IMR-90 (cell line): ENCODE measurements around the gene OR13A1. TPM values are rescaled to one million over a fixed set of nuclear protein-coding genes. Genes with fewer than 3 reads are reported as not detected.

Experiments used
- ATAC-seq: fragments of 200-7000 bp; cut with Tn5 transposase; 2 replicates; pipeline ENCODE4 v1.9.1; 2020; ENCODE audit warnings: low read depth, mild to moderate bottlenecking, moderate library complexity
- BruUV-seq: library from RNA; stranded (reverse); fragments of 400-500 nt; replicated peaks from 2 replicates; lab custom pipeline; 2021; lab: Mats Ljungman, UMichigan
- CTCF ChIA-PET: fragments of 300-600 bp; formaldehyde crosslinking; extraction: SDS; loops from one replicate; lab custom pipeline; 2021; ENCODE audit warnings: antibody characterized with exemption; lab: Yijun Ruan, JAX
- POLR2A ChIA-PET: fragments of 300-600 bp; sonication (Branson Sonifier 250); formaldehyde crosslinking; loops from one replicate; lab custom pipeline; 2022; ENCODE audit warnings: antibody characterized with exemption; ENCODE audit not compliant: unreplicated experiment; lab: Charles Lee
- DNase-seq: peaks from one replicate; pipeline ENCODE4 v3.0.0; 2013
- H2AFZ ChIP-seq: replicated peaks from 2 replicates; pipeline ENCODE3; 2013; ENCODE audit warnings: low read length, mild to moderate bottlenecking; ENCODE audit not compliant: poor library complexity
- H2AK5ac ChIP-seq: 2 replicates; pipeline ENCODE4 v1.6.1; 2013; ENCODE audit warnings: low read depth, low read length, inconsistent platforms
- H2AK9ac ChIP-seq: replicated peaks from 2 replicates; pipeline ENCODE3; 2013; ENCODE audit warnings: mild to moderate bottlenecking, low read depth, low read length, moderate library complexity; ENCODE audit not compliant: poor library complexity
- H2BK120ac ChIP-seq: 2 replicates; pipeline ENCODE4 v1.6.1; 2013; ENCODE audit warnings: low read depth, low read length, inconsistent platforms
- H2BK15ac ChIP-seq: 3 replicates; pipeline ENCODE4 v1.6.1; 2013; ENCODE audit warnings: low read depth, low read length, inconsistent platforms
- H2BK20ac ChIP-seq: 2 replicates; pipeline ENCODE4 v1.6.1; 2013; ENCODE audit warnings: low read depth, mild to moderate bottlenecking, inconsistent platforms, low read length, moderate library complexity
- H2BK5ac ChIP-seq: 2 replicates; pipeline ENCODE4 v1.6.1; 2013; ENCODE audit warnings: mild to moderate bottlenecking, low read depth, low read length, inconsistent platforms; ENCODE audit not compliant: poor library complexity, severe bottlenecking
- H3K14ac ChIP-seq: replicated peaks from 2 replicates; pipeline ENCODE4 v1.6.1; 2013; ENCODE audit warnings: low read depth, low read length, inconsistent platforms
- H3K18ac ChIP-seq: 2 replicates; pipeline ENCODE4 v1.6.1; 2013; ENCODE audit warnings: low read depth, low read length, control low read depth
- H3K23ac ChIP-seq: 2 replicates; pipeline ENCODE4 v1.6.1; 2013; ENCODE audit warnings: low read depth, low read length, inconsistent platforms
- H3K27ac ChIP-seq: 2 replicates; pipeline ENCODE4 v1.5.1; 2013; ENCODE audit warnings: mild to moderate bottlenecking, control low read depth, low read length; ENCODE audit not compliant: insufficient read depth
- H3K27me3 ChIP-seq: 2 replicates; pipeline ENCODE4 v1.6.1; 2013; ENCODE audit warnings: low read length; ENCODE audit not compliant: control insufficient read depth, insufficient read depth
- H3K36me3 ChIP-seq: 2 replicates; pipeline ENCODE4 v1.6.1; 2013; ENCODE audit warnings: low read length, mixed read lengths; ENCODE audit not compliant: control insufficient read depth, insufficient read depth
- H3K4ac ChIP-seq: 2 replicates; pipeline ENCODE4 v1.6.1; 2013; ENCODE audit warnings: low read depth, low read length, inconsistent platforms
- H3K4me1 ChIP-seq: 2 replicates; pipeline ENCODE4 v1.6.1; 2013; ENCODE audit warnings: low read length, mixed read lengths; ENCODE audit not compliant: control insufficient read depth, insufficient read depth
- H3K4me2 ChIP-seq: 2 replicates; pipeline ENCODE4 v1.6.1; 2013; ENCODE audit warnings: low read depth, mild to moderate bottlenecking, control low read depth, low read length, moderate library complexity
- H3K4me3 ChIP-seq: 2 replicates; pipeline ENCODE4 v1.5.1; 2013; ENCODE audit warnings: low read depth, mild to moderate bottlenecking, control low read depth, low read length, moderate library complexity; ENCODE audit not compliant: insufficient read depth
- H3K56ac ChIP-seq: 2 replicates; pipeline ENCODE4 v1.6.1; 2013; ENCODE audit warnings: low read length, inconsistent platforms; ENCODE audit not compliant: insufficient read depth; ENCODE audit errors: extremely low read depth
- H3K79me1 ChIP-seq, 2 experiments: 2 replicates each; pipeline ENCODE4 v1.6.1; 2013; ENCODE audit warnings: low read length in 2 of 2, inconsistent platforms in 1 of 2, low read depth in 1 of 2
- H3K9ac ChIP-seq: 2 replicates; pipeline ENCODE4 v1.6.1; 2013; ENCODE audit warnings: low read depth, low read length, control low read depth
- H3K9me1 ChIP-seq: 2 replicates; pipeline ENCODE4 v1.6.1; 2013; ENCODE audit warnings: low read length, inconsistent platforms; ENCODE audit not compliant: insufficient read depth
- H3K9me3 ChIP-seq: 2 replicates; pipeline ENCODE4 v1.6.1; 2013; ENCODE audit warnings: low read length; ENCODE audit not compliant: control insufficient read depth, insufficient read depth
- H4K20me1 ChIP-seq: 2 replicates; pipeline ENCODE4 v1.6.1; 2013; ENCODE audit warnings: low read length, inconsistent platforms; ENCODE audit not compliant: insufficient read depth
- H4K5ac ChIP-seq: 2 replicates; pipeline ENCODE4 v1.6.1; 2013; ENCODE audit warnings: mild to moderate bottlenecking, low read depth, low read length, control low read depth
- H4K8ac ChIP-seq, 2 experiments: 2 replicates each; pipeline ENCODE4 v1.6.1; 2013; ENCODE audit warnings: low read depth in 2 of 2, low read length in 2 of 2, control low read depth in 1 of 2, inconsistent platforms in 1 of 2
- H4K91ac ChIP-seq: 2 replicates; pipeline ENCODE4 v1.6.1; 2013; ENCODE audit warnings: low read depth, low read length, inconsistent platforms; ENCODE audit not compliant: insufficient read depth
- FOS ChIP-seq: fragments of 150-350 bp; IDR thresholded peaks from 2 replicates; pipeline ENCODE4 v1.6.1; 2016; ENCODE audit warnings: low read depth, low read length
- RAD21 ChIP-seq: IDR thresholded peaks from 2 replicates; pipeline ENCODE4 v1.6.1; 2012; ENCODE audit warnings: low read length, improper control_type of control experiment
- WGBS, 2 experiments: methylation state at CpG; one replicate each; pipeline versions ENCODE4 v1.1.5 to v1.1.7; 2013; ENCODE audit warnings: missing lambda C conversion rate in 2 of 2; ENCODE audit not compliant: insufficient read length in 1 of 2; ENCODE audit errors: extremely low coverage in 2 of 2; 5-methylcytosine and 5-hydroxymethylcytosine counted together
- dilution Hi-C: fragments of 300-500 bp; cut with HindIII; formaldehyde crosslinking; loops from one replicate; pipeline ENCODE4 v1.14.3; 2018; ENCODE audit warnings: low sequenced_read_pairs; ENCODE audit not compliant: unreplicated experiment
- in situ Hi-C: fragments of 300-500 bp; cut with MboI; formaldehyde crosslinking; loops from 3 replicates; pipeline ENCODE4 v1.14.3; 2019; ENCODE audit warnings: low sequenced_read_pairs, inconsistent platforms, mixed read lengths
- intact Hi-C: fragments of 100-400 bp; cut with micrococcal nuclease; formaldehyde crosslinking; loops from 2 replicates; pipeline ENCODE4 v1.10.0; 2022
- polyA plus RNA-seq, 3 experiments: library from polyadenylated mRNA; depleted of rRNA; stranded (reverse); fragments of >200 nt; gene quantifications; 2 replicates each; pipeline ENCODE4 v1.2.3, GENCODE V29; 2012; ENCODE audit warnings: low replicate concordance in 1 of 3
- total RNA-seq: library from RNA; depleted of rRNA; stranded (reverse); fragments of >200 nt; gene quantifications from 2 replicates; pipeline ENCODE4 v1.2.3, GENCODE V29; 2012

The OR13A1 gene
- total and polyA plus RNA-seq, 2 of the 4 experiments (the other 2 are of a cell fraction) = not detected

- Histone ChIP-seq H3K4ac (no peak overlapping the region), H2AK9ac (no peak overlapping the region), H3K79me1 (no peaks in the 10 kb centered on the region), H3K23ac (no peak overlapping the region), H2BK5ac (no peak overlapping the region), H3K4me3 (no peak overlapping the region), H2AK5ac (no peak overlapping the region), H2BK120ac (no peak overlapping the region), H3K9me3 (no peaks in the 10 kb centered on the region), H3K18ac (no peak overlapping the region), H4K5ac (no peak overlapping the region), H3K27ac (no peak overlapping the region), H4K20me1 (no peaks in the 10 kb centered on the region), H4K8ac (no peak overlapping the region), H4K91ac (no peak overlapping the region), H2AFZ (no peak overlapping the region), H2BK20ac (no peak overlapping the region), H3K9ac (no peak overlapping the region), H3K27me3 (no peaks in the 10 kb centered on the region), H3K4me1 (no peaks in the 10 kb centered on the region), H3K14ac (no peak overlapping the region), H3K56ac (no peak overlapping the region), H2BK15ac (no peak overlapping the region), H3K9me1 (no peaks in the 10 kb centered on the region), H3K4me2 (no peak overlapping the region), H3K36me3 (no peaks in the 10 kb centered on the region)
- no peak for DNase-seq
- dilution Hi-C loops (no loop called here), in situ Hi-C loops (no loop called here), intact Hi-C loops (no loop called here)
- BruUV-seq = no TSS peak
- TF ChIP-seq RAD21 (no peak), FOS (no peak)
- ATAC-seq = no peak
- 40% methylated on average over 1 of the region's 4 CpGs; no CpG with 5 or more reads in 1 of the 2 experiments for WGBS, 2 experiments
- POLR2A ChIA-PET = interaction anchor here (0.6 kb wide), 1 partner anchor 8 kb away, joined by 4 read pairs; no protein-coding TSS in a partner anchor
- CTCF ChIA-PET = no interaction called here
Measured at GRCh38 chr10:45265996-45266395, 49.4 kb downstream of the OR13A1 start.
